Right ventricle myocardium inferior (tissue), 1 donor: ENCODE measurements around the gene MAMSTR. TPM values are rescaled to one million over a fixed set of nuclear protein-coding genes. Genes with fewer than 3 reads are reported as not detected.
"Not testable (repeated sequence)": the region's sequence is repeated elsewhere in the genome, so short reads cannot be mapped to it uniquely, and the experiment has no call there.

ENCODE experiments used
- ATAC-seq: fragments of 200-7000 bp; cut with Tn5 transposase; one replicate; pipeline ENCODE4 v1.9.1; 2020; ENCODE audit warnings: mild to moderate bottlenecking, moderate library complexity
- DNase-seq: peaks from one replicate; pipeline ENCODE4 v3.0.0; 2021; ENCODE audit errors: missing footprints
- intact Hi-C: fragments of 100-400 bp; cut with DNase I; formaldehyde crosslinking; loops from one replicate; pipeline ENCODE4 v1.11.0; 2022
- total RNA-seq: library from RNA; stranded (reverse); fragmentation: NEBNext Ultra II Directional; extraction: Animal tissue kit (Norgen Biotek cat#: 25700); gene quantifications from one replicate; pipeline ENCODE4 v1.2.1, GENCODE V29; 2021
- donor health status: DM: no; HTN: yes; CAD: no; lungs with severe emphysema.

The MAMSTR gene
- total RNA-seq, 1 donor from 2014 or later: 4.2 TPM

- intact Hi-C loops: no loop called here
- ATAC-seq (no peak), DNase-seq (no peak)
Observed at GRCh38 chr19:48703316-48703715, 16.2 kb downstream of the MAMSTR start.

DNA sequence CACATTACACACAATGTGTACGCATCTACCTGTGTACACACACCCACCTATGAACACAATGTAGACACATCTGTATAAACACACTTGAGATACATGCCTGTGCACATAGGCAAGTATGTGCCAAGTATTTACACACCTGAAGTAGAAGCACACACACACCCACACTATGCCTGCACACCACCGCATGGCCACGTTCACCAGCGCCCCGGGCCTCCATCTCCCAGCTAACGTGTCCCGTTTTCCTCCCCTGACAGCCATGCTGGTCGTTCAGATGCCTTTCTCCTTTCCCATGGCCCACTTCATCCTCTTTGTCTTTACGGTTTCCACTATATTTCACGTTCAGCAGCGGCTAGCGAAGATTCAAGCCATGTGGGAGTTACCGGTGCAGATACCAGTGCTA, 16.8 kb downstream of the MAMSTR start:
- DNase-seq (peak; percentile 13), ATAC-seq (no peak)
- intact Hi-C loops: no loop called here

DNA sequence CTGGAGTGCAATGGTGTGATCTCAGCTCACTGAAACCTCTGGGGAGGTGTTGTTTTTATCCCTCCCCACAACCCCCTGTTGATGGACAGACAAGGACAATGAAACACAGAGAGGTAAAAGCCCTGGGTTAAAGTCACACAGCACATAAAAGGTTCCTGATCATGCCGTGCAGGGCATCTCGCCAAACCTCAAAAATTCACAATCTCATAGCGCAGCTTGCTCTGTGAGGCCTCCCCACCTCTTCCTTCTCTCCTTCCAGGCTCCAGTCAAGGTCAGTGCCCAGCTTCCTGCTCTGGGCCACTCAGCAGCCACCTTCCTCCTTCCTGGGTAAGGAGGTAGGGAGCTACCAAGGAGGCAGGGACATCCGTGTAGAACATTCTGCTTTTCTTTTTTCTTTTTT, 21.5 kb downstream of the MAMSTR start:
- ATAC-seq: no peak
- no peak for DNase-seq
- intact Hi-C loops: no loop called here

GRCh38 chr19:48696353-48697010, 23.0 kb downstream of the MAMSTR start:
- intact Hi-C loops: no loop called here
- no peak for DNase-seq
- no peak for ATAC-seq

- DNase-seq (no peak), ATAC-seq (peak; percentile 34)
- intact Hi-C loops: no loop called here
Observed at GRCh38 chr19:48695743-48696352, 23.7 kb downstream of the MAMSTR start, which contains the start of gene FUT2. Gene FUT2, plus strand, starts transcription at chr19:48695971. Its CDS starts 6,986 bp downstream, at chr19:48702957.

DNA sequence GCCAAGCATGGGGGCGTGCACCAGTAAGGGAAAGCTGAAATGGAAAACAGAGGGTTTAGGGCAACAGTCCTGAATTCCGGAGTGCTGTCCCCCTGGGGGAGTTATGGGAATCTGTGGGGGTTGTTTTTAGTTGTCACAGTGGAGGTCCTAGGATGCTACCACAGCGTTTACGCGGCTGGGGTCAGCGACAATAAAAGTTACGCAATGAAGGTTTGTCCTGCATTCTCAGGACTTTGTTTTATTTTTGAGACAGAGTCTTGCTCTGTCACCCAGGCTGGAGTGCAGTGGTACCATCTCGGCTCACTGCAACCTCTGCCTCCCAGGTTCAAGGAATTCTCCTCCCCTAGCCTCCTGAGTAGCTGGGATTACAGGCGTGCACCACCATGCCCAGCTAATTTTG, 25.9 kb downstream of the MAMSTR start:
- DNase-seq, intact Hi-C loops, ATAC-seq: not testable (repeated sequence)

DNA sequence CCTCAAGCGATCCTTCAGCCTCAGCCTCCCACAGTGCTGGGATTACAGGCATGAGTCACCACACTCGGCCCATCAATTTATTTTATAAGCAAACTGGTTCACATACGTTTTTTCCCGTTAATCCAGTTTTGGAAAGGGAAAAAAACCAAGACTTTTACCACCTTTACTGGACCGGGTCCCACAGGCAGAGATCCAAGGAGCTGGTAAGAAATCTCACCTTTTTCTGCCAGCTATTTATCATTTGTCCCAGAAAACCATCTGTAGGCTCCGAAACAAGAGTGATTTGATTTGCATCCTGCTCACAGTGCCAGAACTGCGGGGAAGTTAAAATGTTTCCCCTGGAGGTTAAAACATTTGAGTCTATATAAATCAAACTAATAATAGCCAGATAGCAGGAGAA, 30.1 kb downstream of the MAMSTR start:
- intact Hi-C loops: no loop called here
- DNase-seq (no peak), ATAC-seq (no peak)

GRCh38 chr19:48687776-48688175, 31.7 kb downstream of the MAMSTR start:
- ATAC-seq (no peak), DNase-seq (no peak)
- intact Hi-C loops: no loop called here

- ATAC-seq, intact Hi-C loops, DNase-seq: not testable (repeated sequence)
Observed at GRCh38 chr19:48686637-48687036, 32.9 kb downstream of the MAMSTR start.

DNA sequence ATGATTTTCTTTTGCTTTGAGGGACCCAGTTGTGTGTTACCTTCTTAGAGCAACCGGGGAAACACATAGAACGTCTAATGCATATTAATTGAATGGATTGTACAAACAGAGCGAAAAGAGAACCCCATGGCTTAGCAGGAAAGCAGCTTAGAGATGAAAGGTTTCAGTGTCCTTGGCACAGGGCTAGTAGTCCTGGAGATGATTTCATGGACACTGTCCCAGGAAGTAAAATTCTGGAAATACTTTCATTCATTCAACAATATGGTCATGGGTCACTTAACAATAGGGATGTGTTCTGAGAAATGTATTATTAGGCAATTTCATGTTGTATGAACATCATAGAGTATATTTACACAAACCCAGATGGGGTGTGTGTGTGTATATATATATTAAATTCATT, 33.4 kb downstream of the MAMSTR start:
- intact Hi-C loops: no loop called here
- DNase-seq (no peak), ATAC-seq (no peak)

GRCh38 chr19:48685583-48685982, 33.9 kb downstream of the MAMSTR start:
- intact Hi-C loops: no loop called here
- DNase-seq: no peak
- no peak for ATAC-seq

- intact Hi-C loops: no loop called here
- DNase-seq (peak; percentile 87), ATAC-seq (peak; percentile 65)
Observed at GRCh38 chr19:48683349-48683748, 36.2 kb downstream of the MAMSTR start.

- no peak for ATAC-seq
- DNase-seq: no peak
- intact Hi-C loops: no loop called here
Observed at GRCh38 chr19:48681127-48681470, 38.4 kb downstream of the MAMSTR start.

GRCh38 chr19:48680436-48681126, 38.9 kb downstream of the MAMSTR start:
- intact Hi-C loops: no loop called here
- DNase-seq (no peak), ATAC-seq (no peak)

DNA sequence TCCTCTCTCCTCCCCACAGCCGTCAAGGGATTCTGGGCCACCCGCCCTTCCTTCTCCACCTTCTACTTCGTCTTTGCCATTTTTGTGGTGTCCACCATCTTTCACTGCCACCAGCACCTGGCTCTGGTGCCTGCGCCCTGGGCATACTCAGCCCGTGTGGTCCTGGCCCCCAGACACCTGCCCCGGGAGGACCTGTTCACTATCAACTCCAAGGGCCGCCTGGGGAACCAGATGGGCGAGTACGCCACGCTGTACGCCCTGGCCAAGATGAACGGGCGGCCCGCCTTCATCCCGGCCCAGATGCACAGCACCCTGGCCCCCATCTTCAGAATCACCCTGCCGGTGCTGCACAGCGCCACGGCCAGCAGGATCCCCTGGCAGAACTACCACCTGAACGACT, 39.5 kb downstream of the MAMSTR start:
- DNase-seq, intact Hi-C loops, ATAC-seq: not testable (repeated sequence)

DNA sequence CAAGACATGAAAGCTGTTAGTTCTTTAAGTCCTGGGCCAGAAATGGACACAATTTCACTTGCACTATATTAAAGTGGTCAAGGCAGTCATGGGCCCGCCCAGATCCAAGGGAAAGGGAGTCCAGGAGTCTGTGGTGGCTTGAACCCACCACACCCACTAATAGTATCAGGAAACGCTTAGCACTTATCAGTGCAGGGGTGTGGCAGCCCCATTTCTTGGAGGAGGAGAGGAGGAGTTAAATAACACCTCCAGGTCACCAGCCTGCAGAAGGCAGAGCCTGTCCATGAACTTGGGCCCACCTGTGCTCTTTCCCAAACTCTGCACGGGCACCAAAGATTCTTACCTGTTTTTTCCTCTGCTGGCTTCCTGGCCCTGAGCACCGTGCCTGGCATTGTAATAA, 41.3 kb downstream of the MAMSTR start:
- no peak for ATAC-seq

GRCh38 chr19:48676887-48677286, 42.6 kb downstream of the MAMSTR start:
- DNase-seq (no peak), ATAC-seq (no peak)
- intact Hi-C loops: loop anchor here (5.0 kb wide), 1 partner anchor 105 kb away; no protein-coding TSS in a partner anchor

More for the DNA sequence above, 41.3 kb downstream of the MAMSTR start:
- intact Hi-C loops: loop anchor here (5.0 kb wide), 1 partner anchor 104 kb away; no protein-coding TSS in a partner anchor
- DNase-seq: no peak

- ATAC-seq: no peak
- DNase-seq: no peak
- intact Hi-C loops: loop anchor here (5.0 kb wide), 1 partner anchor 106 kb away; no protein-coding TSS in a partner anchor
Observed at GRCh38 chr19:48676487-48676886, 43.0 kb downstream of the MAMSTR start.

GRCh38 chr19:48674921-48675824, 44.4 kb downstream of the MAMSTR start:
- DNase-seq (peak; percentile 80), ATAC-seq (peak; percentile 80)
- intact Hi-C loops: loop anchor here (1.0 to 5.0 kb wide), 3 partner anchors 29 to 107 kb away; partner anchors contain the start of gene CA11
